Caco-2 (cell line): ENCODE measurements around the gene OXCT1. TPM values are rescaled to one million over a fixed set of nuclear protein-coding genes. Genes with fewer than 3 reads are reported as not detected.

Source experiments
- BruUV-seq: library from RNA; stranded (reverse); fragments of 400-500 nt; replicated peaks from 2 replicates; lab custom pipeline; 2021; lab: Mats Ljungman, UMichigan
- CTCF ChIA-PET: fragments of 300-600 bp; sonication (Branson Sonifier 250); formaldehyde crosslinking; loops from one replicate; lab custom pipeline; 2022; ENCODE audit warnings: antibody characterized with exemption; lab: Charles Lee
- POLR2A ChIA-PET: fragments of 300-600 bp; sonication (Branson Sonifier 250); formaldehyde crosslinking; loops from one replicate; lab custom pipeline; 2022; ENCODE audit warnings: antibody characterized with exemption; lab: Charles Lee
- DNase-seq, 2 experiments: peaks; one replicate each; pipeline versions ENCODE4 v3.0.0 to v3.0.0-alpha.2; 2020 to 2022
- H3K27me3 ChIP-seq: replicated peaks from 2 replicates; pipeline ENCODE4 v1.6.0; 2011; ENCODE audit warnings: low read length; ENCODE audit not compliant: control insufficient read depth, insufficient read depth
- H3K36me3 ChIP-seq: 2 replicates; pipeline ENCODE4 v1.5.1; 2011; ENCODE audit warnings: low read length; ENCODE audit not compliant: control insufficient read depth, insufficient read depth
- H3K4me1 ChIP-seq: fragments of 250-450 bp; sonication (Bioruptor Pico); 2 replicates; pipeline ENCODE4 v1.5.1; 2020; ENCODE audit warnings: mild to moderate bottlenecking
- H3K4me3 ChIP-seq: 2 replicates; pipeline ENCODE4 v1.5.1; 2011; ENCODE audit warnings: low read depth, mild to moderate bottlenecking, control low read depth, low read length
- H3K9me3 ChIP-seq: fragments of 250-450 bp; sonication (Bioruptor Pico); 2 replicates; pipeline ENCODE4 v1.5.1; 2020; ENCODE audit warnings: mild to moderate bottlenecking, moderate library complexity
- H3K27ac Mint-ChIP-seq: one replicate; pipeline ENCODE4 v1.8.0; 2022; ENCODE audit warnings: mixed read lengths; ENCODE audit not compliant: unreplicated experiment
- H3K27me3 Mint-ChIP-seq: one replicate; pipeline ENCODE4 v1.8.0; 2022; ENCODE audit warnings: mixed read lengths; ENCODE audit not compliant: insufficient read depth, unreplicated experiment
- H3K36me3 Mint-ChIP-seq: one replicate; pipeline ENCODE4 v1.8.0; 2022; ENCODE audit warnings: mild to moderate bottlenecking, mixed read lengths; ENCODE audit not compliant: insufficient read depth, unreplicated experiment
- H3K4me1 Mint-ChIP-seq: one replicate; pipeline ENCODE4 v1.8.0; 2022; ENCODE audit warnings: low read depth, mixed read lengths; ENCODE audit not compliant: unreplicated experiment
- H3K4me3 Mint-ChIP-seq: one replicate; pipeline ENCODE4 v1.8.0; 2022; ENCODE audit warnings: mild to moderate bottlenecking, moderate library complexity, mixed read lengths; ENCODE audit not compliant: unreplicated experiment
- H3K9me3 Mint-ChIP-seq: one replicate; pipeline ENCODE4 v1.8.0; 2022; ENCODE audit warnings: mixed read lengths; ENCODE audit not compliant: unreplicated experiment
- CTCF ChIP-seq, 2 experiments: fragments of 200-600 bp in 1 of 2; IDR thresholded peaks; 1 replicate in 1 of 2; 2 replicates in 1 of 2; pipeline versions ENCODE4 v1.5.1 to v1.8.0; 2011 to 2022; ENCODE audit warnings: antibody characterized with exemption in 1 of 2, control low read depth in 1 of 2, inconsistent platforms in 1 of 2, low read depth in 1 of 2, low read length in 1 of 2, mild to moderate bottlenecking in 1 of 2, moderate library complexity in 1 of 2; ENCODE audit not compliant: insufficient read depth in 1 of 2, severe bottlenecking in 1 of 2, unreplicated experiment in 1 of 2
- intact Hi-C: fragments of 100-400 bp; cut with micrococcal nuclease; formaldehyde crosslinking; loops from one replicate; pipeline ENCODE4 v1.10.0; 2022; ENCODE audit not compliant: unreplicated experiment
- total RNA-seq: library from RNA; stranded (reverse); gene quantifications from 2 replicates; pipeline ENCODE4 v1.2.3, GENCODE V29; 2022

The OXCT1 gene
- total RNA-seq, 1 experiment from 2014 or later: 22.5 TPM

- Histone ChIP-seq H3K36me3 (no peaks in the 10 kb centered on the region), H3K4me3 (no peak overlapping the region), H3K4me1 (no peaks in the 10 kb centered on the region), H3K9me3 (no peaks in the 10 kb centered on the region), H3K27me3 (no peaks in the 10 kb centered on the region)
- H3K27me3 Mint-ChIP-seq: peaks cover 2% of the 10 kb centered on the region
- H3K9me3 Mint-ChIP-seq: no peaks in the 10 kb centered on the region
- H3K4me3 Mint-ChIP-seq: no peak overlapping the region
- CTCF ChIA-PET: no interaction called here
- TF ChIP-seq CTCF (IDR thresholded peaks at IDR 0.05; ENCODE audit: insufficient read depth in 1 of 2, low read depth in 1 of 2, low read length in 1 of 2, severe bottlenecking in 1 of 2, unreplicated experiment in 1 of 2): no peak
- no peak overlapping the region for H3K27ac Mint-ChIP-seq
- no peak for DNase-seq
- POLR2A ChIA-PET: no interaction called here
- intact Hi-C loops: no loop called here
- H3K4me1 Mint-ChIP-seq: no peaks in the 10 kb centered on the region
- BruUV-seq: no TSS peak
- H3K36me3 Mint-ChIP-seq: no peaks in the 10 kb centered on the region
These were observed 50.1 kb downstream of the OXCT1 start for GRCh38 chr5:41820150-41820549.

GRCh38 chr5:41817625-41818301 is 52.5 kb downstream of the OXCT1 start:
- Histone ChIP-seq H3K4me3 (no peak overlapping the region), H3K9me3 (no peaks in the 10 kb centered on the region), H3K27me3 (no peaks in the 10 kb centered on the region), H3K4me1 (no peaks in the 10 kb centered on the region), H3K36me3 (no peaks in the 10 kb centered on the region)
- no peak for TF ChIP-seq CTCF (IDR thresholded peaks at IDR 0.05; ENCODE audit: insufficient read depth in 1 of 2, low read depth in 1 of 2, low read length in 1 of 2, severe bottlenecking in 1 of 2, unreplicated experiment in 1 of 2)
- intact Hi-C loops: no loop called here
- ChIA-PET POLR2A (no interaction called here), CTCF (no interaction called here)
- Mint-ChIP-seq H3K36me3 (no peaks in the 10 kb centered on the region), H3K27ac (no peak overlapping the region), H3K27me3 (no peaks in the 10 kb centered on the region), H3K4me3 (no peak overlapping the region), H3K9me3 (no peaks in the 10 kb centered on the region), H3K4me1 (peaks cover 8% of the 10 kb centered on the region)
- BruUV-seq: no TSS peak
- no peak for DNase-seq

- no peak overlapping the region for H3K4me3 Mint-ChIP-seq
- Histone ChIP-seq H3K27me3 (no peaks in the 10 kb centered on the region), H3K36me3 (no peaks in the 10 kb centered on the region), H3K4me1 (no peaks in the 10 kb centered on the region), H3K4me3 (no peak overlapping the region), H3K9me3 (no peaks in the 10 kb centered on the region)
- BruUV-seq: no TSS peak
- CTCF ChIA-PET: no interaction called here
- H3K27ac Mint-ChIP-seq: no peak overlapping the region
- no peaks in the 10 kb centered on the region for H3K27me3 Mint-ChIP-seq
- TF ChIP-seq CTCF (IDR thresholded peaks at IDR 0.05; ENCODE audit: insufficient read depth in 1 of 2, low read depth in 1 of 2, low read length in 1 of 2, severe bottlenecking in 1 of 2, unreplicated experiment in 1 of 2): no peak
- POLR2A ChIA-PET: no interaction called here
- intact Hi-C loops: no loop called here
- H3K9me3 Mint-ChIP-seq: no peaks in the 10 kb centered on the region
- DNase-seq: no peak
- no peaks in the 10 kb centered on the region for H3K36me3 Mint-ChIP-seq
- H3K4me1 Mint-ChIP-seq: peaks cover 9% of the 10 kb centered on the region
These were observed 54.5 kb downstream of the OXCT1 start for GRCh38 chr5:41815663-41816229.
